GM12878 (cell line): ENCODE data around the gene MED19.

Experiments
- BCL3 ChIP-seq: IDR thresholded peaks from 2 replicates; pipeline ENCODE4 v1.6.1; 2011; ENCODE audit warnings: borderline replicate concordance, low read depth, mild to moderate bottlenecking, moderate library complexity, low read length; ENCODE audit not compliant: insufficient read depth, poor library complexity, severe bottlenecking
- BMI1 ChIP-seq: fragments of 450-650 bp; IDR thresholded peaks from 2 replicates; pipeline ENCODE4 v1.6.1; 2016; ENCODE audit warnings: mild to moderate bottlenecking, moderate library complexity, borderline replicate concordance
- BRCA1 ChIP-seq: IDR thresholded peaks from 2 replicates; pipeline ENCODE4 v1.6.1; 2011; ENCODE audit warnings: low read depth, low read length, improper control_type of control experiment
- CEBPB ChIP-seq, 2 experiments: fragments of 150-350 bp in 1 of 2; IDR thresholded peaks; 2 replicates each; pipeline ENCODE4 v1.6.1; 2012 to 2014; ENCODE audit warnings: low read depth in 2 of 2, low read length in 2 of 2, borderline replicate concordance in 1 of 2, inconsistent platforms in 1 of 2
- CTCF ChIP-seq, 3 experiments: IDR thresholded peaks in 2 of 3; conservative IDR thresholded peaks in 1 of 3; 2 replicates each; pipeline ENCODE4 v1.5.1; 2011; ENCODE audit warnings: low read depth in 3 of 3, low read length in 3 of 3, mild to moderate bottlenecking in 3 of 3, control low read depth in 2 of 3, moderate library complexity in 2 of 3, inconsistent platforms in 1 of 3, mixed read lengths in 1 of 3; ENCODE audit not compliant: control insufficient read depth in 2 of 3, insufficient read depth in 1 of 3; ENCODE audit errors: extremely low read depth in 1 of 3
- EGR1 ChIP-seq, 2 experiments: IDR thresholded peaks; 1 replicate in 1 of 2; 2 replicates in 1 of 2; pipeline ENCODE4 v1.6.1; 2011 to 2012; ENCODE audit warnings: low read depth in 2 of 2, low read length in 2 of 2, borderline replicate concordance in 1 of 2, mild to moderate bottlenecking in 1 of 2, moderate library complexity in 1 of 2
- ESRRA ChIP-seq: IDR thresholded peaks from 2 replicates; pipeline ENCODE4 v1.6.1; 2012; ENCODE audit warnings: mild to moderate bottlenecking, low read length, improper control_type of control experiment
- FOXM1 ChIP-seq: IDR thresholded peaks from 2 replicates; pipeline ENCODE4 v1.6.1; 2012; ENCODE audit warnings: low read depth, mild to moderate bottlenecking, inconsistent platforms, low read length, moderate library complexity
- MYC ChIP-seq: IDR thresholded peaks from 2 replicates; pipeline ENCODE4 v1.6.1; 2011; ENCODE audit warnings: mild to moderate bottlenecking, low read length, moderate library complexity, inconsistent platforms; ENCODE audit not compliant: insufficient read depth, insufficient replicate concordance, insufficient read length, severe bottlenecking
- SIN3A ChIP-seq: IDR thresholded peaks from 2 replicates; pipeline ENCODE4 v1.6.1; 2012; ENCODE audit warnings: low read depth, low read length, improper control_type of control experiment
- ZBTB40 ChIP-seq: fragments of 450-650 bp; IDR thresholded peaks from 2 replicates; pipeline ENCODE4 v1.6.1; 2016; ENCODE audit warnings: mild to moderate bottlenecking, moderate library complexity, borderline replicate concordance
- TF ChIP-seq, protein P1 (sequence below): fragments of 450-650 bp; conservative IDR thresholded peaks from 2 replicates; pipeline ENCODE4 v1.6.1; 2017; ENCODE audit warnings: mild to moderate bottlenecking, moderate library complexity

DNA sequence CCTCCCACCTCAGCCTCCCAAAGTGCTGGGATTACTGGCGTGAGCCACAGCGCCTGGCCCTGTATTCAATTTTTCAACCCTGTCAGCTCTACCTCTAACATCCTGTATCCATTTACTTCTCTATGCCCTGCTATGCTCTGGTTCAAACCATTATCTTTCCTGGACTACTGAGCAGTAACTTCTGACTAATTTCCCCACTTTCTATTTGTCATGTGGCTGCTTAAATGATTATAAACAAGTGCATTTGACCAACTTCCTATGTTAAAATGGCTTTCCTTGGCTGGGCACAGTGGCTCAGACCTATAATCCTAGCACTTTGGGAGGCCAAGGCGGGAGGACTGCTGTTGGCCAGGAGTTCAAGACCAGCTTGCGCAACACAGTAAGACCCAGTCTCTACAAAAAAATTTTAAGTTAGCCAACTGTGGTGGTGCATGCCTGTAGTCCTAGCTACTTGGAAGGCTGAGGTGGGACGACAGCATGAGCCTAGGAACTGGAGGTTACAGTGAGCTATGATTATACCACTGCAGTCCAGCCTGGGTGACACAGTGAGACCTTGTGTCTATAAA is 2.1 kb downstream of the MED19 start:
- no peak for TF ChIP-seq BCL3
- no peak for TF ChIP-seq EGR1 (IDR thresholded peaks at IDR 0.05; ENCODE audit: borderline replicate concordance in 1 of 2, low read depth in 2 of 2, low read length in 2 of 2)
- TF ChIP-seq CTCF (IDR thresholded peaks at IDR 0.05 in 2 of 3, conservative IDR thresholded peaks at IDR 0.05 in 1 of 3; ENCODE audit: control insufficient read depth in 2 of 3, extremely low read depth in 1 of 3, insufficient read depth in 1 of 3, low read depth in 3 of 3, low read length in 3 of 3) = no peak
- no peak for TF ChIP-seq SIN3A
- no peak for TF ChIP-seq CEBPB (IDR thresholded peaks at IDR 0.05; ENCODE audit: borderline replicate concordance in 1 of 2, low read depth in 2 of 2, low read length in 2 of 2)
- TF ChIP-seq, protein P1, sequence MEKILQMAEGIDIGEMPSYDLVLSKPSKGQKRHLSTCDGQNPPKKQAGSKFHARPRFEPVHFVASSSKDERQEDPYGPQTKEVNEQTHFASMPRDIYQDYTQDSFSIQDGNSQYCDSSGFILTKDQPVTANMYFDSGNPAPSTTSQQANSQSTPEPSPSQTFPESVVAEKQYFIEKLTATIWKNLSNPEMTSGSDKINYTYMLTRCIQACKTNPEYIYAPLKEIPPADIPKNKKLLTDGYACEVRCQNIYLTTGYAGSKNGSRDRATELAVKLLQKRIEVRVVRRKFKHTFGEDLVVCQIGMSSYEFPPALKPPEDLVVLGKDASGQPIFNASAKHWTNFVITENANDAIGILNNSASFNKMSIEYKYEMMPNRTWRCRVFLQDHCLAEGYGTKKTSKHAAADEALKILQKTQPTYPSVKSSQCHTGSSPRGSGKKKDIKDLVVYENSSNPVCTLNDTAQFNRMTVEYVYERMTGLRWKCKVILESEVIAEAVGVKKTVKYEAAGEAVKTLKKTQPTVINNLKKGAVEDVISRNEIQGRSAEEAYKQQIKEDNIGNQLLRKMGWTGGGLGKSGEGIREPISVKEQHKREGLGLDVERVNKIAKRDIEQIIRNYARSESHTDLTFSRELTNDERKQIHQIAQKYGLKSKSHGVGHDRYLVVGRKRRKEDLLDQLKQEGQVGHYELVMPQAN = no peak
- TF ChIP-seq BRCA1 = no peak
- no peak for TF ChIP-seq FOXM1
- no peak for TF ChIP-seq BMI1
- TF ChIP-seq MYC = no peak
- TF ChIP-seq ESRRA = no peak
- TF ChIP-seq ZBTB40 = no peak
